NCI-H748 treated with DMSO at 0.1 percent for 48 hours (cell line): ENCODE data around the gene SMIM36.
"Not testable (repeated sequence)": the region's sequence is repeated elsewhere in the genome, so short reads cannot be mapped to it uniquely, and the experiment has no call there.

Experiments
- DNase-seq: peaks from one replicate; lab custom pipeline; 2025; lab: John Stamatoyannopoulos, UW

The SMIM36 gene

DNA sequence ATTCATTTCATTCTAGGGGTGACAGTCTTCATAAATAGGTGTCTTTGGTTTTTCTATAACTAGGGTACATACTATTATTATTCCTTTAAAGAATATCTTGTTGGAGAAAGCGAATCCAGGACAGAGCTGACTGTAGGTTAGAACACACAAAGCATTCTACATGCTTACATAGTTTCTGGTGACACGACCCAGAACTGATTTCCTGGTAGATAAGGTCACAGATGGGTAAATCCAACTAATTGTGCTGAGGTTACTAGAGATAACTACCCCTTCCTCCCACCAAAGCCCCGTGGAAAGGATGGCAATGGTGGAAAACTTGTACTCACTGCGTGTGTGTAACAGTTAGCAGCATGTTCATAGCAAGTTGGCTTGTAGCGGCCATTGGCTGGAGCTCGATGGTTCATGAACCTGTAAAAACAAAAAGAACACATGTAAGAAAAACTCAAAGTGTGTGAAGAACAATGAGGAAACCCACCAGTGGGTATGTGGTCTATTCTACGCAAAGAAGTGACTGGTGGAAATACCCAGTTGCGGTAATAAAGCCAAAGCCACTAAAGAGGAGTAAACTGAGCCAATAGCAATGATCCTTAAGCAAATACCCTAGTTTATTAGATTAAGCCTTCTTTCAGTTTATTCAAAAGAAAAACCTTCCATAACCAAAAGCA, 97.3 kb downstream of the SMIM36 start:
- DNase-seq: no peak

DNA sequence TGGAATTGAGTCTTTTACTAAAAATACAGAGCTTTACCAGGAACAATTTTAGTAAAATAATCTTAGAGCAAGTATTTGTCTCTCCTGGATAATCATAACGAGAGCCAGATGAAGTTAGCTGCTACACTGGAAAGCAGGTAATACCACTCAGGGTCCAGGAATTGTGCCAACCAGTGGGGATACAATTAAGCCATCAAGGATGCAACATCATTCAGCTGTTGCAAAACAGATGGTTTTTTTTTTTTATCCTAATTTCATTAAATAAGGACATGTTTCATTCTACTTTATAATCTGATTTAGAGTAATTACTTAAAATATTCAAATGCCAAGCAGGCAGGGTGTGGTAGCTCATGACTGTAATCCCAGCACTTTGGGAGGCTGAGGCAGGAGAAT, 99.8 kb downstream of the SMIM36 start:
- no peak for DNase-seq

DNA sequence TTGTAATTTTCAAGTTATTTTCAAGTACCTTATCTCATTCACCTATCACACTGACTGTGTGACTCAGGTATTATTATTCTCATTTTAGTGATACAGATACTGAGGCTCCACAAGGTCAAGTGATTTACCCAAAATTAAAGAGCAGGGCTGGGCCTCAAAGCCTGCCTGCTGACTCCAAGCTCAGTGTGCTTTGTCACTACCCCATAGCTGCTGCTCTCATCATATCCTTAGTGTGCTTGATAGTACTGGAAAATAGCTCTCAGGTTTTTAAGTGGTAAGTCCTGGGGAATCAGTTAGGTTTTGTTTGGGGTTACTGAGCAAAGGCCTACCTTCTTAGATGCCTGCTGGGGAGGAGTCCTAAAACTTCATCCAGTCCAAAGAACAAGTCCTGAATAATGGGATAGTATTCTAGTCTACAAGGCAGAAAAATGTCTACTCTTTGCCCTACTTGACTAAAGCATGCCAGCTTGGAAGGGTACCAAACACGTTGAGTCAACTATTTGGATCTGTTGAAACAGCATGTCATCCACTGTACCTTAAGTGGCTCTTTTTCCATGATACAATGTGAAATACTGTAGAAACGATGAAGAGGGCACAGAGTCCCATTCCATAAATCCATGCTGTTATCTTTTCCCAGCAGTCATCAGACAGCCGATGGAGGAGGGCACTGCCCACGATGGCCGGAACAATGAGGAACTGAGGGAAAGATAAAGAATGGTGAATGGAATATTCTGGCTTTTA, 100.4 kb downstream of the SMIM36 start:
- no peak for DNase-seq

DNA sequence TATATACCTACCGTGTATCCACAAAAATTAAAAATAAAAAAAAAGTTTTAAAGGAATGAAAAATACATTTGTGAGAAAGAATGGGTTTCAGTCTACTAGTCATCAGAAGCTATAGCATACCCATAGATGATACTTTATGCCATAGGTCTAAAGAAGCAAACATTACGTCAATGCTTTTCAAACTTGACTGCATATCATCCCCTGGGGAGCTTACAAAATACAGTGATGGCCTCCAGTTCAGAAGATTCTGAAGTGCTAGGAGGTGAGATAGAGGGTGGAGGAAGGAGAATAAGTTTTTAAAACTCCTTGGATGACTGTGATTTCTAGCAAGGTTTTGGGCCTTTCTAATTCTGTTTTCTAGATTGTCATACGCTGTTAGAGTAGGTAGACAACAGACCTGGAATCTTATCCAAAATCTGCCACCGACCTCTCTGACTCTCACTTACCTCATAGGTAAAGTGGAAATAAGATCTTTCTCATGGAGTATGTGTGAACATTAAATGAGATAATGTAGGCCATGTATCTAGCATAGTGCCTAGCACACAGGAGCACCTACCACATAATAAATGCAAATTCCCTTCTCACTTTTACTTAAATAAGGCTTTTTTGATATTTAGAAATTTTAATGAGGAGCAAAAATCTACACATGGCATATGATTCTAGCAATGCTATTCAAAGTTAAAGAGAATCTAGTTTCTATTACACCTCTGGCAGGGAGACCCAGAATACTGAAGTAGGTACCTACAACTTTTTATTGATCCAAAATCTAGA, 102.0 kb downstream of the SMIM36 start:
- DNase-seq: no peak

DNA sequence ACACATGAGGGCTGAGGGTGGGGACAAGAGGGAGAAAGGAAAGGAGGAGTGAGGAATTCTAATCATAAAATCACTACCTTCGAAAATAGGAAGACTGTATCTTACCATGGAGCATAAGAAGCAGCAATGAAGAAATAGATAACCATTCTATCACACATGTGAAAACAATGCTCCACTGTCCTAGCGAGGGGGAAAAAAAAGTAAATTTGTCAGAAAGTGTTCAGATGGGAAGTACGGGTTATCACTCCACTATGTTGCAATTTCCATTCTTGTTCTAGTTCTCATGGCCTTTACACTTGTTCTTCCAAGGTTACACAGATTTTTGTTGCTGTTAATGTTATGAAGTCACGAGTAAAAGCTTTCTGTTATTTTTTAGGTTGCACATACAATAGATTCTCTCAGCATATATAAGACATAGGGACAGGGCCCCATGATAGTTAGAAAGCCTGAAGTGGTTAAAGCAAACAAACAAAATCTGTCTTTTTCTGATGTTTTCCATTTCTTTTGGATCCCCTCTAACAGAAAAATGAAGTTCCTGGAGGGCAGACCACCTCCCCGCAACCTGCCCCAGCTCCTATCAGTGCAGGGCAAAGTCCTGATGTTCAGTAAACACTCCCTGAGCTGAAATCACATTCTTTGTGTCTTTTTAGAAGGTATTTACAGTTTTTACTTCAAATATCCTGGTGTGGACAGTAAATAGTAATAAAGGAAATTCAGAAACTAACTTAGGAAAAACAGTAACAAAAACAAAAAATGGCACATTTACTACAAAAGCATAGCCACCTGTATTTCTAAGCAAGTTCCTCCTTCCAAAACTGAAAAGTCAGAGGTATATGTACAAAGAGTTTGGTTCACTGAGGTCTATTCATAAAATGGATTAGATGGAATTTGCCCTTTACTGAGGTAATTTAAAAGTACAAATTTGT, 103.3 kb downstream of the SMIM36 start:
- DNase-seq: no peak

GRCh38 chr17:55405600-55405999, 105.7 kb downstream of the SMIM36 start:
- DNase-seq: no peak

- DNase-seq: not testable (repeated sequence)
These were observed 107.1 kb downstream of the SMIM36 start for GRCh38 chr17:55404197-55404596.

DNA sequence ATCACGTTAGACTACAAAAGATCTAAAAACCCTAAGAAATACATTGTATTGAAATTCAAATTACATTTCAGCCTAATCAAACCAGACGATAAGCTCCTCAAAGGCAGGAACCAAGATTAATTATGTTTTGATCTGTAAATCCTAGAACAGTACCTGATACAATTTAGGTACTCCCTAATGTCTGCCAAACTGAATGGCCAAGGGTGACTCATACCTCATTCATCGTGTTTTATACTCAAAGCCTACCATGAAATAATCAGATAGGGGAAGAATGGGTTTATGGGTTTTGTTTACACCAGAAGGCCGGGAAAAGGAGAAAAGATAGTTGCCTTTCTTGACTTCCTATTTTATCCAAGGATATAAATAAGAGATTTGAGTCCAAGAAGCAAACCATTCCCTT, 108.9 kb downstream of the SMIM36 start:
- DNase-seq: no peak
